Fibroblast of villous mesenchyme (primary cell): Measurements from ENCODE around the gene CFAP46. TPM values are rescaled to one million over a fixed set of nuclear protein-coding genes. Genes with fewer than 3 reads are reported as not detected.
"Not testable (repeated sequence)": the region's sequence is repeated elsewhere in the genome, so short reads cannot be mapped to it uniquely, and the experiment has no call there.

Experiments
- DNase-seq: peaks from one replicate; pipeline ENCODE4 v3.0.0-alpha.2; 2010; ENCODE audit warnings: low read depth
- H3K4me3 ChIP-seq: 2 replicates; pipeline ENCODE4 v1.5.1; 2011; ENCODE audit warnings: low read depth, mild to moderate bottlenecking, low read length
- CTCF ChIP-seq: IDR thresholded peaks from 2 replicates; pipeline ENCODE4 v1.5.1; 2012; ENCODE audit warnings: low read depth, mild to moderate bottlenecking, low read length; ENCODE audit not compliant: insufficient read depth
- total RNA-seq: library from RNA; depleted of rRNA; stranded (reverse); fragments of >200 nt; gene quantifications from 2 replicates; pipeline ENCODE4 v1.2.3, GENCODE V29; 2012

CFAP46 gene
- total RNA-seq, 1 donor: under 0.01 TPM

- no peak for TF ChIP-seq CTCF
- H3K4me3 ChIP-seq: no peak overlapping the region
- no peak for DNase-seq
These were observed 168.0 kb downstream of the CFAP46 start for GRCh38 chr10:132774181-132774901.

- DNase-seq, H3K4me3 ChIP-seq: not testable (repeated sequence)
These were observed 169.6 kb downstream of the CFAP46 start for GRCh38 chr10:132772816-132773215.

- no peak overlapping the region for H3K4me3 ChIP-seq
- DNase-seq: no peak
- TF ChIP-seq CTCF: no peak
These were observed 172.0 kb downstream of the CFAP46 start for GRCh38 chr10:132770061-132771021.

- DNase-seq: no peak
- H3K4me3 ChIP-seq: no peak overlapping the region
- TF ChIP-seq CTCF: no peak
These were observed 173.8 kb downstream of the CFAP46 start for GRCh38 chr10:132768346-132769248.

- no peak for TF ChIP-seq CTCF
- no peak for DNase-seq
- H3K4me3 ChIP-seq: no peak overlapping the region
These were observed 176.1 kb downstream of the CFAP46 start for GRCh38 chr10:132766291-132766690.

GRCh38 chr10:132765435-132765834, 176.9 kb downstream of the CFAP46 start:
- H3K4me3 ChIP-seq: no peak overlapping the region
- no peak for DNase-seq
- no peak for TF ChIP-seq CTCF
